HepG2 (cell line): Measurements from ENCODE around the gene PRAMEF20.

ENCODE experiments used
- SMARCE1 ChIP-seq: fragments of 450-650 bp; IDR thresholded peaks from 2 replicates; pipeline ENCODE4 v1.6.1; 2017; ENCODE audit warnings: borderline replicate concordance
- TOE1 ChIP-seq: sonication (generic); formaldehyde crosslinking; IDR thresholded peaks from 2 replicates; pipeline ENCODE4 v1.4.0; 2020; ENCODE audit warnings: mild to moderate bottlenecking, missing genetic modification reagents
- ZSCAN29 ChIP-seq: sonication (generic); formaldehyde crosslinking; conservative IDR thresholded peaks from 2 replicates; pipeline ENCODE4 v1.4.0; 2020; ENCODE audit warnings: mild to moderate bottlenecking, missing genetic modification reagents

GRCh38 chr1:13461977-13462376 lies 51.7 kb downstream of the PRAMEF20 start:
- TF ChIP-seq SMARCE1: no peak
- TF ChIP-seq ZSCAN29 (CRISPR knock-in tag): no peak
- no peak for TF ChIP-seq TOE1
